GM21529 (cell line): ENCODE measurements around the gene NTM.

ENCODE experiments used
- ATAC-seq: cut with Tn5 transposase; IDR thresholded peaks from one replicate; pipeline ENCODE4 v1.9.1; 2021; ENCODE audit not compliant: unreplicated experiment

NTM gene

GRCh38 chr11:131928992-131929391 lies 558.6 kb downstream of the NTM start:
- peak; percentile 78 for ATAC-seq

- no peak for ATAC-seq
These were observed 562.3 kb downstream of the NTM start for GRCh38 chr11:131932584-131933325.

DNA sequence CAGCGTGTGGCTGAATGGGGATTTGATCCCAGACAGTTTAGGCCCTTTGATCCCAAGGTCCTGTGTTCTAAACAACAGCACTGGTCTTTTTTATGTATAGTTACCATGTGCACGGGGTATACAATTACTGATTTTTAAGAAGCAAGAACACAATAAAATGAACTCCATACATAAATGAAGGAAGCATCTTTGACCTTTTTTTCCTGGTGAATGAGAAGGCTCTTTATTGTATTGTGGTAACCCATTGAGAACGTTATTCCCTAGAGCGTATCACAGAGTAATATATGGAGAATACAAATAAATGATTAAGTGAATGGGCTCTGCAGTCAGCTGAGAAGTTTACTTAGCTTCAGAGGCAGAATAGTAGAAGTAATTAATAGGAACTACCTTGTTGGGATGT lies 563.6 kb downstream of the NTM start:
- no peak for ATAC-seq

DNA sequence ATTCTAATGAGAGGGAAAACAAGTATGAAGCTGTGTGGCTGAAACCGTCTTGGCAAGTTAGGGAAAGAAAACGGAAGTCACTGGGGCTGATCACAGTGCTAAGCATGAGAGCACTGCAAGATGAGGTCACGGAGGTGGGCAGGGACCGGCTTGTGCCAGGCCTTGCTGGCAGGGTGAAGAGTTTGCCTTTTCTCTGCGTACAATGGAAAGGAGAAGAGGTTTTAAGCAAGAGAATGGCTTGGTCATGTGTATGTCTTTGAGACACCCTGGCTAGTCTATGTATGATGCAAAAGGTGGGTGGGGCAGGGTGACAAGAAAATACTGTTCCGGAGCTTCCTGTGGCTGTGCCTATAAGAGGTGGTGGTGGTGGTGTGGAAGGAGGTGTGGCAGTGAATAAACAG lies 567.9 kb downstream of the NTM start:
- ATAC-seq, result no peak

- no peak for ATAC-seq
These were observed 569.7 kb downstream of the NTM start for GRCh38 chr11:131940126-131940525.

DNA sequence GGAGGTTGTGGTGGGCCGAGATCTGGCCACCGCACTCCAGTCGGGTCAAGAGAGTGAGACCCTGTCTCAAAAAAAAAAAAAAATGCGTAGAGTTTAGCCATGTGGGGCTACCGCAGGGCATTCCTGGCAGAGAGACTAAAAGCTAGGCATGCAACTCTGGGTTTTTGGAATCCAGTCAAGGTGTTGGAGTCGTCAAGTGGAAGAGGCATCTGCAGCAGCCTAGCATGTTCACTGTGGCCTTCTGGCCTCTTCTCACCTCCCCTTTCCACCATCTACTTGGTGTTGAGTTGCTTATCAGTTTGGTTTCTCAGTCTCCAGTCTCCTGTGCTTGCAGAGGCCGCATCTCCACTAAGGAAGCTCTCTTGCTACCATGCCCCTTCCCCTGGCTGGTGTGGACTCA lies 572.5 kb downstream of the NTM start:
- no peak for ATAC-seq

- no peak for ATAC-seq
These were observed 572.9 kb downstream of the NTM start for GRCh38 chr11:131943295-131943694.

DNA sequence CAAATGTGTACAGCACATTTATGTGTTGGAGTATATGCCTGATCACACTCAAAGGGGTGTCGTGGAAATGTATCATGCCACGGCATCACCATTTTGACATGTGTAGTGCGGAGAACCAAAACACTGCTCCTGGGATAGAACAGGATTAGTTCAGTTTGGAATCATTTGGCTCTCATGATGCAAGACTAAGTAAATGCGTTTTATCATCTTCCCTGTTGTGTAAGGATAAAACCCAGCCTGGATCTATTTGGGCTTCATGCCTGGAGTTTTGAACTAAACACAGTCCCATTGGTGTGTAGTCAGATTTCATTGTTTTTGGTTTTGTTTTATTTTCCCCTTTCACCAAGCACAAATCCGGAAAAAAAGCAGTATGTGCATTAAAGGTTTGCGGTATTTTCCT lies 574.3 kb downstream of the NTM start:
- ATAC-seq, result no peak

GRCh38 chr11:131945706-131946105 lies 575.3 kb downstream of the NTM start:
- no peak for ATAC-seq

- no peak for ATAC-seq
These were observed 577.1 kb downstream of the NTM start for GRCh38 chr11:131947511-131947910.

- no peak for ATAC-seq
These were observed 580.7 kb downstream of the NTM start for GRCh38 chr11:131951121-131951520.

DNA sequence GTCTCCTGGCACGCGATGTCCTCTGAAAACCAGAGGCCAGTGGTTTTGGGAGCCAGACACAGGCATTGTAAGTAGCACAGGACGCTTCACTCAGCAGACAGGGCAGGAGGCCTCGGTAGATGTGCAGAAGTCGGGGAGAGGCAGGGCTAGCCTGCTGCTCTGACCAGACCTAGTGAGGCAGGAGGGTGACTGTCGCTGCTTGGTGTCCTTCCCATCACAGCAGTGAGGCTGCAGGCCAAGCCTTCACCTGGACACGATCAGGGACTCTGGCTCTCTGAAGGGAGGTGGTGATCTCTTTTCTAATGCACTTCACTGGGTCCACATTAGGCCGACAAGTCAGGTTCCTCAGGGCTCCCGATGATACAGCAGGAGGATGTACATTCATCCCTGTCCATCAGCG lies 583.7 kb downstream of the NTM start:
- no peak for ATAC-seq

DNA sequence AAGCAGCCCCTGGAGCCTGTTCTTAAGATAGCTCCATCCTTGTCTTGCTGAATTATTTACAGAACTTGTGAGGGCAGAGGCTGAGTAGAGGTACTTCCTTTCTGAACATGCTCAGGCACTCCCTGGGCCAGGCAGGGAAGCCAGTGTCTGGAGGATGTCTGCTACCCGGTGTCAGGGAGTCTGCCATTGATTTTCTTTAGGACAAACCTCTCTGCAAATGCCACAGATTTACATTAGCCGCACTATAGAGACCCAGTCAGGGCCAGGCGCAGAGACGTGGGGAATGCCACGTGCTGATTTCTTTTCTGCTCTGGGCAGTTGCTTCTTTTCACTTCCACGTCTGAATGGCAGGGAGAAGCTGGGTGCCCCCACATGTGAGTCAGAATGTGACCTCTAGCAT lies 585.5 kb downstream of the NTM start:
- no peak for ATAC-seq

DNA sequence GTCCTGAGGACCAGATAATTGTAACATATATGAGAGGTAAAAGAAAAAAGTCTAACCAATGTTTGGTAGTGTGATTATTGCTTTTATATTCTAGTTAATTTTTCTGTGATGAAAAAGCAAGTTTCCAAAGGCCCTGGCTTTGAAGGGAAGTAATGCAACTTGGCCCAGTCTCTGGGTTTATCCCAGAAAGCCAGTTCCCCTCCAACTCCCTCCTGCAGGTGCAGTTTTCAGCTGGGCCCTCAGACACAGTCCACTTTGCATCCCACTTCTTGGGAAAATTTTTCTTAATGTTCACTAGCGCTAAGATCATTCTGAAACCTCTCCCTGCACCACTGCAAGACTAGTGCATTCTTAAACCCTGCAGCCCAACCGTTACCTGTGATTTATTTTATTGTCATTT lies 586.8 kb downstream of the NTM start:
- ATAC-seq, result no peak

DNA sequence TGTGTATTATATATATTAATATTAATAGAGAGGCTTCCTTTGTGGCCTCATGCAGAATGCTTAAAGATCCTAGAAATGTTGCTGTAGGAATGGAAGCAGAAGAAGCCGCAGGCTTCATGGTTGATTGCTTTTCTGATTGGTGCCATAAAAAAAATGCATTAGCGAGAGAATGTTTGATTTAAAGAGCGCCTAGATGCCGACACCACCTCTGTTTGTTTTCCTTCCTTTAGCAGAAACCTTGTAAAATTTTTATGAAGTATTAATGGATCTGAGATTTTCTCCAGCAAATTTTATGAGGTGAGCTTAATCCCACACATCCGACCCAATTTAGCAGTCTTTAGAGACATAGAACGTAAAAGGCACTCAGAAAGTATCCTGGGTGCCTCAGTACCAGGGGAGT lies 587.5 kb downstream of the NTM start:
- no peak for ATAC-seq

GRCh38 chr11:131962818-131963217 lies 592.4 kb downstream of the NTM start:
- no peak for ATAC-seq

- no peak for ATAC-seq
These were observed 594.5 kb downstream of the NTM start for GRCh38 chr11:131964698-131965483.

DNA sequence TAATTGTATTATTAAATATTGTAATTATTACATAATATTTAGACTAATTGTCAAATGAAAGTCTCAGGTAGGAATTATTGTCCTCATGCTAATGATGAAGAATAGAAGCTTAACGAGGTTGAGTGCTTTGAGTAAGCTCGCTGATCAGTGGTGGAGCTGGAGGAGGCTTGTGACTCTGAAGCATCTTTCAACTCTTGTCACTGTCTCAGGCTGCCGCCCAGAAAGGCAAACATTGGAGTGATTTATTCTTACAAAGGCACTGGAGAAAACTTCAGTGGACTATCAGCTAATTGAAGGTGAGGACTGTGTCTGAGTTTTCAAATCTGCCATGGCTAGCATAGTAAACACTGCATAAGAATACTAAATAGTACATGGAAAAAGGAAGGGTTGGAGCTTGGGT lies 595.1 kb downstream of the NTM start:
- no peak for ATAC-seq

DNA sequence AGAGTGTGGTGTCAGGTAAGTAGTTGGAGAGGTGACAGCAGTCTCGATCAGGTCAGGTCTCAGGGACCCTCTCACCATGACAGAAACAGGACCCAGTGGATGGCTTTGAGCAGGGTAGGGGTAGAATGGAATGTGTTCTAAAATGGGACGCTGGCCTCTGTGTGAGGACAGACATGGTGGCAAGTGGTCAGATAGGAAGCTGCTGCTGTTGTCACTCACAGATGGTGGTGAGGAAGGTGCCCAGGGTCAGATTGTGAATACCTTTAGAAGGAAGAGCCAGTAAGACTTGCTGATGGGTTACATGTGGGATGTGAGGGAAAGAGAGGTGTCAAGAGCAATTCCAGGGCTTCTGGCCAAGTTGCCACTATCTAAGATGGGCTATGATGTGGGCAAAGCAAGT lies 596.3 kb downstream of the NTM start:
- ATAC-seq, result no peak

- no peak for ATAC-seq
These were observed 598.8 kb downstream of the NTM start for GRCh38 chr11:131969261-131969660.

GRCh38 chr11:131973061-131973460 lies 602.6 kb downstream of the NTM start:
- ATAC-seq, result no peak

DNA sequence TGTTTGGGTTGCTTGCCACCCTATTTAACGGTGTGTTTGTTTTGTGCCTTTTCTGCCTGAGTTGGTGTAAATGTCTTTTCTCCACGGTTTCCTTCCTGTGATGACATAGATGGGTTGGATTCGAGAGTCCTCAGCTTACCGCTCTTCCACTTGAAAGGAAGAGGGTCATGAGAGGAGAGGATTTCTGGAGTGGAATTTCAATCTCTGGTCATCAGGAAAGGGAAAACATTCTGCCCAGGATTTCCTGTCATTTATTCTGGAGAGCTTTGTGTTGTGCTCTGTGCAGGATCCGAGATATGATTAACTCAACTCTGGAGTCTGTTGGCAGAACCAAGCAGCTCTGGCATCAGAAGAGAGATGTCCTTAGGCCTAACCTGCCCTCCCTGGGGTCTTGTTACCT lies 605.2 kb downstream of the NTM start:
- no peak for ATAC-seq

DNA sequence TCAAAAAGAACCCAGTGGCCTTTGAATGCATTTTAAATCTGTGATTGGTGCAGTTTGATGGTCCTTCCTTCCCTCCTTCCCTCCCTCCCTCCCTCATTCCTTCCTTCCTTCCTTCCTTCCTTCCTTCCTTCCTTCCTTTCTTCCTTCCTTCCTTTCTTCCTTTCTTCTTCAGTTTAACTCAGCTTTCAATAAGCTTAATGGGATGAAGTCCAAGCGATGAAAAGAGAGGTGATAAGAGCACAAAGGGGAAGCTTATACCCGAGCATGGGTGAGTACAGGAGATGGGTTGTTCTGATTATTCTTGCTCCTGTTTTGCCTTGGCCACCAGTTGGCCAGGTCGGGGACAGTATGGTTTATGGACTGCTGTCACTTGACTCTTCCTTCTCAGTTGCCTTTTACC lies 605.6 kb downstream of the NTM start:
- no peak for ATAC-seq
